K562 (cell line): Measurements from ENCODE around the gene FAF2. TPM values are rescaled to one million over a fixed set of nuclear protein-coding genes. Genes with fewer than 3 reads are reported as not detected.

Source experiments
- ATAC-seq: fragments of 200-7000 bp; cut with Tn5 transposase; 3 replicates; pipeline ENCODE4 v1.9.1; 2020; ENCODE audit warnings: moderate library complexity
- BruUV-seq: library from RNA; stranded (reverse); fragments of 400-500 nt; replicated peaks from 2 replicates; lab custom pipeline; 2021; lab: Mats Ljungman, UMichigan
- CTCF ChIA-PET: fragments of 300-600 bp; formaldehyde crosslinking; extraction: SDS; loops from one replicate; lab custom pipeline; 2021; ENCODE audit warnings: low intra/inter-chr PET ratio; lab: Yijun Ruan, JAX
- POLR2A ChIA-PET: fragments of 300-600, 350-650 bp; sonication (Branson Sonifier 250); formaldehyde crosslinking; extraction: SDS; loops from one replicate; lab custom pipeline; 2021; ENCODE audit warnings: antibody characterized with exemption, inconsistent platforms; lab: Yijun Ruan, JAX
- DNase-seq, 4 experiments: peaks; one replicate each; pipeline versions ENCODE4 v3.0.0 to v3.0.0-alpha.2; 2011 to 2018; ENCODE audit warnings: low spot score in 3 of 4, mixed read lengths in 3 of 4; ENCODE audit errors: extremely low read depth in 1 of 4
- FAIRE-seq: peaks from 2 replicates; lab custom pipeline; 2011; peaks lifted over from hg19 to GRCh38; lab: Jason Lieb, UNC
- H2AFZ ChIP-seq: 2 replicates; pipeline ENCODE4 v1.6.0; 2011; ENCODE audit warnings: low read depth, low read length, control low read depth, inconsistent platforms
- H3K27ac ChIP-seq: fragments of 200-600 bp; 3 replicates; pipeline ENCODE4 v1.8.0; 2011; ENCODE audit warnings: low read depth, mild to moderate bottlenecking, control low read depth, inconsistent platforms, low read length, moderate library complexity, mixed read lengths; ENCODE audit errors: extremely low read depth
- H3K27me3 ChIP-seq, 2 experiments: fragments of 300-600 bp in 1 of 2; 2 replicates in 1 of 2; 3 replicates in 1 of 2; pipeline versions ENCODE4 v1.6.0 to v1.8.0; 2011; ENCODE audit warnings: inconsistent platforms in 2 of 2, low read length in 2 of 2, mild to moderate bottlenecking in 1 of 2, mixed read lengths in 1 of 2, moderate library complexity in 1 of 2; ENCODE audit not compliant: control insufficient read depth in 2 of 2, insufficient read depth in 2 of 2
- H3K36me3 ChIP-seq: fragments of 300-600 bp; 3 replicates; pipeline ENCODE4 v1.8.0; 2011; ENCODE audit warnings: mild to moderate bottlenecking, low read length, inconsistent platforms; ENCODE audit not compliant: control insufficient read depth, insufficient read depth
- H3K4me1 ChIP-seq, 2 experiments: fragments of 200-600 bp in 1 of 2; replicated peaks in 1 of 2; 2 replicates in 1 of 2; 3 replicates in 1 of 2; pipeline versions ENCODE4 v1.5.1 to v1.8.0; 2011; ENCODE audit warnings: inconsistent platforms in 2 of 2, low read length in 2 of 2, mild to moderate bottlenecking in 1 of 2, mixed read lengths in 1 of 2, moderate library complexity in 1 of 2; ENCODE audit not compliant: control insufficient read depth in 2 of 2, insufficient read depth in 2 of 2
- H3K4me2 ChIP-seq: 2 replicates; pipeline ENCODE4 v1.6.1; 2011; ENCODE audit warnings: low read length, control low read depth, inconsistent platforms, mixed read lengths; ENCODE audit not compliant: insufficient read depth
- H3K4me3 ChIP-seq: fragments of 200-600 bp; sonication (generic), shearing (Covaris generic); 2 replicates; pipeline ENCODE4 v1.5.1; 2016; ENCODE audit warnings: control low read depth, inconsistent platforms
- H3K79me2 ChIP-seq: fragments of 200-600 bp; 3 replicates; pipeline ENCODE4 v1.8.0; 2011; ENCODE audit warnings: low read length, inconsistent platforms; ENCODE audit not compliant: control insufficient read depth, insufficient read depth
- H3K9ac ChIP-seq, 2 experiments: 2 replicates each; pipeline versions ENCODE4 v1.6.0 to v1.6.1; 2011; ENCODE audit warnings: low read depth in 2 of 2, low read length in 2 of 2, control low read depth in 1 of 2, inconsistent platforms in 1 of 2, mild to moderate bottlenecking in 1 of 2, mixed read lengths in 1 of 2; ENCODE audit not compliant: insufficient read depth in 1 of 2
- H3K9me1 ChIP-seq: one replicate; pipeline ENCODE4 v1.6.0; 2011; ENCODE audit warnings: inconsistent platforms, mild to moderate bottlenecking, low read length, moderate library complexity; ENCODE audit not compliant: control insufficient read depth, insufficient read depth
- H3K9me3 ChIP-seq: replicated peaks from 2 replicates; pipeline ENCODE4 v1.5.1; 2011; ENCODE audit warnings: low read depth, low read length, inconsistent platforms; ENCODE audit not compliant: control insufficient read depth, insufficient read depth
- H4K20me1 ChIP-seq: replicated peaks from 2 replicates; pipeline ENCODE4 v1.6.1; 2011; ENCODE audit warnings: low read length, inconsistent platforms, mixed read lengths; ENCODE audit not compliant: control insufficient read depth, insufficient read depth
- CBFB ChIP-seq: sonication (generic); formaldehyde crosslinking; IDR thresholded peaks from 2 replicates; pipeline ENCODE4 v1.4.0; 2020; ENCODE audit warnings: mild to moderate bottlenecking, missing genetic modification reagents
- CTBP1 ChIP-seq: fragments of 450-650 bp; IDR thresholded peaks from 2 replicates; pipeline ENCODE4 v1.6.1; 2016; ENCODE audit warnings: borderline replicate concordance
- DEAF1 ChIP-seq: fragments of 450-650 bp; formaldehyde crosslinking; IDR thresholded peaks from 2 replicates; pipeline ENCODE4 v1.4.0; 2020; ENCODE audit warnings: mild to moderate bottlenecking, moderate library complexity
- MEF2D ChIP-seq: conservative IDR thresholded peaks from 2 replicates; pipeline ENCODE4 v1.6.1; 2016; ENCODE audit warnings: low read depth, missing genetic modification characterization, missing compliant biosample characterization
- PHF20 ChIP-seq: fragments of 450-650 bp; IDR thresholded peaks from 2 replicates; pipeline ENCODE4 v1.6.1; 2018; ENCODE audit not compliant: partially characterized antibody
- TEAD4 ChIP-seq, 2 experiments: sonication (generic) in 1 of 2; formaldehyde crosslinking in 1 of 2; IDR thresholded peaks; 2 replicates each; pipeline versions ENCODE4 v1.6.1 to v1.8.0; 2012 to 2022; ENCODE audit warnings: borderline replicate concordance in 1 of 2, inconsistent platforms in 1 of 2, low read length in 1 of 2, mild to moderate bottlenecking in 1 of 2, missing genetic modification reagents in 1 of 2
- TFAM ChIP-seq: fragments of 250-450 bp; sonication (Bioruptor Pico); conservative IDR thresholded peaks from 2 replicates; pipeline ENCODE4 v1.5.0; 2021; ENCODE audit warnings: mild to moderate bottlenecking, moderate library complexity
- ZEB2 ChIP-seq: fragments of 450-650 bp; IDR thresholded peaks from 2 replicates; pipeline ENCODE4 v1.6.1; 2016
- ZNF507 ChIP-seq: conservative IDR thresholded peaks from 2 replicates; pipeline ENCODE4 v1.6.1; 2017; ENCODE audit warnings: missing genetic modification characterization, missing compliant biosample characterization
- WGBS: fragments of 100-300 bp; shearing (Covaris generic); methylation state at CpG from one replicate; pipeline ENCODE4 v1.1.6; 2016; ENCODE audit warnings: low coverage, mixed read lengths; ENCODE audit not compliant: insufficient coverage; ENCODE audit errors: missing lambda C conversion rate; 5-methylcytosine and 5-hydroxymethylcytosine counted together
- in situ Hi-C: fragments of 300-500 bp; cut with MboI; formaldehyde crosslinking; loops from 4 replicates; pipeline ENCODE4 v1.15.0; 2018; ENCODE audit warnings: inconsistent platforms, mixed read lengths
- intact Hi-C: fragments of 100-400 bp; cut with micrococcal nuclease; formaldehyde crosslinking; loops from 2 replicates; pipeline ENCODE4 v1.14.2; 2022
- polyA plus RNA-seq, 8 experiments: library from polyadenylated mRNA; depleted of rRNA in 4 of 8; stranded (reverse) in 5 of 8; unstranded in 3 of 8; fragments of >200 nt; fragmentation: Nextera tagmentation in 2 of 8; fragmentation: Illumina TruSeq in 1 of 8; extraction: Ambion mirVana in 2 of 8; extraction: Trizol in 1 of 8; gene quantifications; 2 replicates each; pipeline versions ENCODE4 v1.2.1 to v1.2.3, GENCODE V29; 2011 to 2014; ENCODE audit warnings: inconsistent platforms in 1 of 8, missing spikeins in 1 of 8
- total RNA-seq, 7 experiments: library from RNA; depleted of rRNA in 6 of 7; stranded (reverse); fragments of >200 nt in 6 of 7; fragmentation: Illumina TruSeq in 2 of 7; extraction: Trizol in 2 of 7; gene quantifications; 2 replicates each; pipeline versions ENCODE4 v1.2.1 to v1.2.3, GENCODE V29; 2011 to 2021; ENCODE audit warnings: low replicate concordance in 1 of 7
- TF ChIP-seq, protein P1 (sequence below): fragments of 450-650 bp; conservative IDR thresholded peaks from 2 replicates; pipeline ENCODE4 v1.6.1; 2016; ENCODE audit warnings: missing genetic modification characterization, low read depth, mild to moderate bottlenecking, control low read depth, missing compliant biosample characterization
- TF ChIP-seq, protein P2 (sequence below): sonication (generic); formaldehyde crosslinking; IDR thresholded peaks from 2 replicates; pipeline ENCODE4 v1.8.0; 2022; ENCODE audit warnings: mild to moderate bottlenecking, low read depth, missing genetic modification reagents
- TF ChIP-seq, protein P3 (sequence below): IDR thresholded peaks from 2 replicates; pipeline ENCODE4 v1.6.1; 2014; ENCODE audit warnings: antibody characterized with exemption
- TF ChIP-seq, protein P4 (sequence below): fragments of 200-800 bp; sonication (Bioruptor generic); IDR thresholded peaks from 2 replicates; pipeline ENCODE4 v1.6.1; 2017; ENCODE audit warnings: missing genetic modification characterization, missing compliant biosample characterization

The FAF2 gene
- total and polyA plus RNA-seq, 9 of the 15 experiments (the other 6 are each of a cell fraction or from before 2014, with no cell fraction given), result 25.0 to 44.6 (median 36.1) TPM

GRCh38 chr5:176541338-176542134, 93.4 kb downstream of the FAF2 start:
- Histone ChIP-seq H3K9me1 (no peaks in the 10 kb centered on the region), H3K9ac (peak overlapping the region; percentile 75 to 94), H3K4me2 (peak overlapping the region; percentile 94), H4K20me1 (no peaks in the 10 kb centered on the region), H3K4me3 (peak overlapping the region; percentile 51; the same call in 1 of the 2 replicates), H3K4me1 (peaks cover 41 to 52% of the 10 kb centered on the region in 2 experiments), H3K27me3 (no peaks in the 10 kb centered on the region), H3K79me2 (peaks cover 26% of the 10 kb centered on the region), H3K9me3 (no peaks in the 10 kb centered on the region), H3K36me3 (no peaks in the 10 kb centered on the region; the same call in 2 of the 3 replicates), H2AFZ (peak overlapping the region; percentile 78), H3K27ac (peak overlapping the region; percentile 77)
- DNase-seq, result peak in 3 of 4 experiments; percentile 52 to 87 (median 67)
- no TSS peak for BruUV-seq
- peak; percentile 82 for FAIRE-seq
- ChIA-PET POLR2A (interaction anchor here (0.5 to 1.6 kb wide), 2 partner anchors 10 to 17 kb away, joined by 3 to 4 read pairs; no protein-coding TSS in a partner anchor), CTCF (no interaction called here)
- intact Hi-C loops (loop anchor here (2.0 kb wide), 1 partner anchor 125 kb away; the partner anchor contains the start of gene CLTB), in situ Hi-C loops (no loop called here)
- ATAC-seq, result peak; percentile 38
- WGBS, result 23% methylated on average over 10 of the region's 12 CpGs
- TF ChIP-seq, protein P1, sequence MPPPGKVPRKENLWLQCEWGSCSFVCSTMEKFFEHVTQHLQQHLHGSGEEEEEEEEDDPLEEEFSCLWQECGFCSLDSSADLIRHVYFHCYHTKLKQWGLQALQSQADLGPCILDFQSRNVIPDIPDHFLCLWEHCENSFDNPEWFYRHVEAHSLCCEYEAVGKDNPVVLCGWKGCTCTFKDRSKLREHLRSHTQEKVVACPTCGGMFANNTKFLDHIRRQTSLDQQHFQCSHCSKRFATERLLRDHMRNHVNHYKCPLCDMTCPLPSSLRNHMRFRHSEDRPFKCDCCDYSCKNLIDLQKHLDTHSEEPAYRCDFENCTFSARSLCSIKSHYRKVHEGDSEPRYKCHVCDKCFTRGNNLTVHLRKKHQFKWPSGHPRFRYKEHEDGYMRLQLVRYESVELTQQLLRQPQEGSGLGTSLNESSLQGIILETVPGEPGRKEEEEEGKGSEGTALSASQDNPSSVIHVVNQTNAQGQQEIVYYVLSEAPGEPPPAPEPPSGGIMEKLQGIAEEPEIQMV (tag), result no peak
- TF ChIP-seq TEAD4 (IDR thresholded peaks at IDR 0.05; ENCODE audit: low read length) (peak; percentile 46; the same call in 1 of the 2 replicates), TEAD4 (CRISPR knock-in tag; IDR thresholded peaks at IDR 0.05; ENCODE audit: borderline replicate concordance) (no peak), CBFB (CRISPR knock-in tag) (no peak), DEAF1 (no peak), TFAM (CRISPR knock-in tag) (no peak), MEF2D (tag) (no peak), ZEB2 (no peak), ZNF507 (tag) (no peak), PHF20 (no peak), CTBP1 (no peak)
- TF ChIP-seq, protein P2, sequence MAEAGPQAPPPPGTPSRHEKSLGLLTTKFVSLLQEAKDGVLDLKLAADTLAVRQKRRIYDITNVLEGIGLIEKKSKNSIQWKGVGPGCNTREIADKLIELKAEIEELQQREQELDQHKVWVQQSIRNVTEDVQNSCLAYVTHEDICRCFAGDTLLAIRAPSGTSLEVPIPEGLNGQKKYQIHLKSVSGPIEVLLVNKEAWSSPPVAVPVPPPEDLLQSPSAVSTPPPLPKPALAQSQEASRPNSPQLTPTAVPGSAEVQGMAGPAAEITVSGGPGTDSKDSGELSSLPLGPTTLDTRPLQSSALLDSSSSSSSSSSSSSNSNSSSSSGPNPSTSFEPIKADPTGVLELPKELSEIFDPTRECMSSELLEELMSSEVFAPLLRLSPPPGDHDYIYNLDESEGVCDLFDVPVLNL, result no peak
- TF ChIP-seq, protein P3, sequence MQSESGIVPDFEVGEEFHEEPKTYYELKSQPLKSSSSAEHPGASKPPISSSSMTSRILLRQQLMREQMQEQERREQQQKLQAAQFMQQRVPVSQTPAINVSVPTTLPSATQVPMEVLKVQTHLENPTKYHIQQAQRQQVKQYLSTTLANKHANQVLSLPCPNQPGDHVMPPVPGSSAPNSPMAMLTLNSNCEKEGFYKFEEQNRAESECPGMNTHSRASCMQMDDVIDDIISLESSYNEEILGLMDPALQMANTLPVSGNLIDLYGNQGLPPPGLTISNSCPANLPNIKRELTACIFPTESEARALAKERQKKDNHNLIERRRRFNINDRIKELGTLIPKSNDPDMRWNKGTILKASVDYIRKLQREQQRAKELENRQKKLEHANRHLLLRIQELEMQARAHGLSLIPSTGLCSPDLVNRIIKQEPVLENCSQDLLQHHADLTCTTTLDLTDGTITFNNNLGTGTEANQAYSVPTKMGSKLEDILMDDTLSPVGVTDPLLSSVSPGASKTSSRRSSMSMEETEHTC, result no peak
- TF ChIP-seq, protein P4, sequence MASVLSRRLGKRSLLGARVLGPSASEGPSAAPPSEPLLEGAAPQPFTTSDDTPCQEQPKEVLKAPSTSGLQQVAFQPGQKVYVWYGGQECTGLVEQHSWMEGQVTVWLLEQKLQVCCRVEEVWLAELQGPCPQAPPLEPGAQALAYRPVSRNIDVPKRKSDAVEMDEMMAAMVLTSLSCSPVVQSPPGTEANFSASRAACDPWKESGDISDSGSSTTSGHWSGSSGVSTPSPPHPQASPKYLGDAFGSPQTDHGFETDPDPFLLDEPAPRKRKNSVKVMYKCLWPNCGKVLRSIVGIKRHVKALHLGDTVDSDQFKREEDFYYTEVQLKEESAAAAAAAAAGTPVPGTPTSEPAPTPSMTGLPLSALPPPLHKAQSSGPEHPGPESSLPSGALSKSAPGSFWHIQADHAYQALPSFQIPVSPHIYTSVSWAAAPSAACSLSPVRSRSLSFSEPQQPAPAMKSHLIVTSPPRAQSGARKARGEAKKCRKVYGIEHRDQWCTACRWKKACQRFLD (CRISPR knock-in tag), result peak; percentile 37; the same call in 1 of the 2 replicates
